MCF 10A (cell line): ENCODE data around the gene ANKFY1. TPM values are rescaled to one million over a fixed set of nuclear protein-coding genes. Genes with fewer than 3 reads are reported as not detected.

Source experiments
- BruUV-seq: library from RNA; stranded (reverse); fragments of 400-500 nt; replicated peaks from 2 replicates; lab custom pipeline; 2021; lab: Mats Ljungman, UMichigan
- CTCF ChIA-PET: fragments of 300-600 bp; sonication (Branson Sonifier 250); formaldehyde crosslinking; extraction: SDS; loops from one replicate; lab custom pipeline; 2021; ENCODE audit warnings: antibody characterized with exemption, inconsistent platforms; lab: Yijun Ruan, JAX
- POLR2A ChIA-PET: fragments of 300-600, 350-650 bp; sonication (Branson Sonifier 250); formaldehyde crosslinking; extraction: SDS; loops from one replicate; lab custom pipeline; 2020; ENCODE audit warnings: antibody characterized with exemption, inconsistent platforms; lab: Yijun Ruan, JAX
- DNase-seq: peaks from one replicate; pipeline ENCODE4 v3.0.0-alpha.2; 2018; ENCODE audit not compliant: unreplicated experiment
- H3K27ac Mint-ChIP-seq: one replicate; pipeline ENCODE4 v1.8.0; 2022; ENCODE audit warnings: mild to moderate bottlenecking, low read depth, mixed read lengths; ENCODE audit not compliant: unreplicated experiment
- H3K27me3 Mint-ChIP-seq: one replicate; pipeline ENCODE4 v1.8.0; 2022; ENCODE audit warnings: mixed read lengths; ENCODE audit not compliant: insufficient read depth, unreplicated experiment
- H3K36me3 Mint-ChIP-seq: one replicate; pipeline ENCODE4 v1.8.0; 2022; ENCODE audit warnings: mild to moderate bottlenecking, moderate library complexity, mixed read lengths; ENCODE audit not compliant: insufficient read depth, unreplicated experiment
- H3K4me1 Mint-ChIP-seq: one replicate; pipeline ENCODE4 v1.8.0; 2022; ENCODE audit warnings: mixed read lengths; ENCODE audit not compliant: insufficient read depth, unreplicated experiment
- H3K4me3 Mint-ChIP-seq: one replicate; pipeline ENCODE4 v1.8.0; 2022; ENCODE audit warnings: mild to moderate bottlenecking, moderate library complexity, mixed read lengths; ENCODE audit not compliant: unreplicated experiment
- H3K9me3 Mint-ChIP-seq: one replicate; pipeline ENCODE4 v1.8.0; 2022; ENCODE audit warnings: mixed read lengths; ENCODE audit not compliant: unreplicated experiment
- CTCF ChIP-seq: fragments of 200-600 bp; IDR thresholded peaks from one replicate; pipeline ENCODE4 v1.8.0; 2022; ENCODE audit warnings: antibody characterized with exemption, mild to moderate bottlenecking; ENCODE audit not compliant: unreplicated experiment
- intact Hi-C: fragments of 100-400 bp; cut with micrococcal nuclease; formaldehyde crosslinking; loops from 2 replicates; pipeline ENCODE4 v1.14.1; 2022
- total RNA-seq: library from RNA; stranded (reverse); gene quantifications from 2 replicates; pipeline ENCODE4 v1.2.3, GENCODE V29; 2022

The ANKFY1 gene
- total RNA-seq, 1 experiment from 2014 or later: 34.9 TPM

GRCh38 chr17:4241535-4241934 is 22.2 kb downstream of the ANKFY1 start:
- CTCF ChIA-PET: interaction anchor here (1.3 to 4.0 kb wide), 2 partner anchors 7 to 11 kb away, joined by 4 to 22 read pairs; no protein-coding TSS in a partner anchor
- H3K4me3 Mint-ChIP-seq: no peak overlapping the region
- no peaks in the 10 kb centered on the region for H3K27me3 Mint-ChIP-seq
- peaks cover 4% of the 10 kb centered on the region for H3K4me1 Mint-ChIP-seq
- TF ChIP-seq CTCF: no peak
- no peak for DNase-seq
- peaks cover 53% of the 10 kb centered on the region for H3K36me3 Mint-ChIP-seq
- H3K9me3 Mint-ChIP-seq: no peaks in the 10 kb centered on the region
- no peak overlapping the region for H3K27ac Mint-ChIP-seq
- POLR2A ChIA-PET: interaction anchor here (3.2 kb wide), 1 partner anchor 12 kb away, joined by 9 read pairs; no protein-coding TSS in a partner anchor
- no TSS peak for BruUV-seq
- intact Hi-C loops: no loop called here

GRCh38 chr17:4236456-4236855 is 27.3 kb downstream of the ANKFY1 start:
- H3K4me1 Mint-ChIP-seq: peaks cover 18% of the 10 kb centered on the region
- no peak for DNase-seq
- ChIA-PET CTCF (interaction anchor here (0.9 to 1.3 kb wide), 4 partner anchors 11 to 328 kb away, joined by 3 to 7 read pairs (median 6); no protein-coding TSS in a partner anchor), POLR2A (interaction anchor here (0.7 to 1.0 kb wide), 3 partner anchors 11 to 94 kb away, joined by 3 read pairs; partner anchors contain the start of genes CYB5D2 and ZZEF1)
- no peak overlapping the region for H3K27ac Mint-ChIP-seq
- H3K27me3 Mint-ChIP-seq: no peaks in the 10 kb centered on the region
- no TSS peak for BruUV-seq
- H3K4me3 Mint-ChIP-seq: no peak overlapping the region
- intact Hi-C loops: no loop called here
- TF ChIP-seq CTCF: no peak
- H3K36me3 Mint-ChIP-seq: peaks cover 66% of the 10 kb centered on the region
- no peaks in the 10 kb centered on the region for H3K9me3 Mint-ChIP-seq

- no peaks in the 10 kb centered on the region for H3K9me3 Mint-ChIP-seq
- H3K4me3 Mint-ChIP-seq: no peak overlapping the region
- intact Hi-C loops: no loop called here
- no TSS peak for BruUV-seq
- H3K36me3 Mint-ChIP-seq: peaks cover 65% of the 10 kb centered on the region
- no peak for DNase-seq
- no peak overlapping the region for H3K27ac Mint-ChIP-seq
- ChIA-PET POLR2A (interaction anchor here (0.7 to 1.0 kb wide), 2 partner anchors 12 to 14 kb away, joined by 3 read pairs; no protein-coding TSS in a partner anchor), CTCF (interaction anchor here (0.6 to 1.3 kb wide), 4 partner anchors 12 to 329 kb away, joined by 3 to 7 read pairs (median 4); no protein-coding TSS in a partner anchor)
- H3K4me1 Mint-ChIP-seq: peaks cover 23% of the 10 kb centered on the region
- TF ChIP-seq CTCF: no peak
- H3K27me3 Mint-ChIP-seq: no peaks in the 10 kb centered on the region
Observed at GRCh38 chr17:4235372-4236279, 28.2 kb downstream of the ANKFY1 start.

- no TSS peak for BruUV-seq
- intact Hi-C loops: no loop called here
- POLR2A ChIA-PET: interaction anchor here (1.0 to 2.9 kb wide), 3 partner anchors 11 to 132 kb away, joined by 3 to 14 read pairs (median 7); partner anchors contain the start of gene UBE2G1
Observed at GRCh38 chr17:4234401-4234800, 29.4 kb downstream of the ANKFY1 start.

More at GRCh38 chr17:4234401-4234800, 29.4 kb downstream of the ANKFY1 start:
- CTCF ChIA-PET: interaction anchor here (0.8 to 1.7 kb wide), 3 partner anchors 14 to 19 kb away, joined by 3 to 7 read pairs (median 6); no protein-coding TSS in a partner anchor
- Mint-ChIP-seq H3K27me3 (no peaks in the 10 kb centered on the region), H3K36me3 (peaks cover 57% of the 10 kb centered on the region), H3K4me1 (peaks cover 32% of the 10 kb centered on the region), H3K9me3 (no peaks in the 10 kb centered on the region), H3K4me3 (no peak overlapping the region), H3K27ac (no peak overlapping the region)
- DNase-seq: no peak
- no peak for TF ChIP-seq CTCF
